ENCODE measurements around the gene SLC39A13. TPM values are rescaled to one million over a fixed set of nuclear protein-coding genes. Genes with fewer than 3 reads are reported as not detected.

Gene SLC39A13
- total RNA-seq, 1 experiment from 2014 or later: 32.5 TPM

GRCh38 chr11:47393163-47394049, 15.0 kb upstream of the SLC39A13 start:
- intact Hi-C loops (cut with micrococcal nuclease): no loop called here
- ChIA-PET CTCF (no interaction called here), POLR2A (ENCODE audit: unreplicated experiment) (no interaction called here)
- H3K27me3 ChIP-seq (ENCODE audit: low read length): no peaks in the 10 kb centered on the region
- H3K9me2 ChIP-seq (replicated peaks; ENCODE audit: low read length): no peaks in the 10 kb centered on the region
- no TSS peak for BruUV-seq (replicated peaks)
- H3K27ac ChIP-seq (ENCODE audit: low read length): no peak overlapping the region
- H3K9ac ChIP-seq (ENCODE audit: low read length): no peak overlapping the region
- no peak for TF ChIP-seq EZH2 (IDR thresholded peaks at IDR 0.05; ENCODE audit: low read length, unreplicated experiment)
- no peak for TF ChIP-seq EZH2phosphoT487 (IDR thresholded peaks at IDR 0.05; ENCODE audit: borderline replicate concordance, low read length)
- no peak for TF ChIP-seq CTCF (conservative IDR thresholded peaks at IDR 0.05; ENCODE audit: low read depth, low read length)
- no peaks in the 10 kb centered on the region for H3K9me3 ChIP-seq (ENCODE audit: low read length)
- DNase-seq (no peak), ATAC-seq (no peak)
- H3K4me1 ChIP-seq (ENCODE audit: insufficient read depth, low read length): no peaks in the 10 kb centered on the region
- H3F3A ChIP-seq (ENCODE audit: low read length, unreplicated experiment): no peaks in the 10 kb centered on the region
- no peak overlapping the region for H2AFZ ChIP-seq (ENCODE audit: low read length)
- no peaks in the 10 kb centered on the region for H3K36me3 ChIP-seq (ENCODE audit: low read depth, low read length)
- H4K20me1 ChIP-seq (ENCODE audit: low read length): no peaks in the 10 kb centered on the region
- no peaks in the 10 kb centered on the region for H3K79me2 ChIP-seq (ENCODE audit: low read length)
- H3K4me3 ChIP-seq (ENCODE audit: low read length): no peak overlapping the region
- H3K4me2 ChIP-seq (ENCODE audit: low read length): no peak overlapping the region

- no peak overlapping the region for H3K9ac ChIP-seq (ENCODE audit: low read length)
- intact Hi-C loops (cut with micrococcal nuclease): no loop called here
- H3K79me2 ChIP-seq (ENCODE audit: low read length): no peaks in the 10 kb centered on the region
- no peaks in the 10 kb centered on the region for H3K36me3 ChIP-seq (ENCODE audit: low read depth, low read length)
- H3K27me3 ChIP-seq (ENCODE audit: low read length): no peaks in the 10 kb centered on the region
- no peak overlapping the region for H3K27ac ChIP-seq (ENCODE audit: low read length)
- no TSS peak for BruUV-seq (replicated peaks)
- ATAC-seq (no peak), DNase-seq (no peak)
- H2AFZ ChIP-seq (ENCODE audit: low read length): no peak overlapping the region
- CTCF ChIA-PET: no interaction called here
- no peaks in the 10 kb centered on the region for H4K20me1 ChIP-seq (ENCODE audit: low read length)
- H3F3A ChIP-seq (ENCODE audit: low read length, unreplicated experiment): no peaks in the 10 kb centered on the region
- H3K4me2 ChIP-seq (ENCODE audit: low read length): no peak overlapping the region
- H3K9me2 ChIP-seq (replicated peaks; ENCODE audit: low read length): no peaks in the 10 kb centered on the region
- no peak overlapping the region for H3K4me3 ChIP-seq (ENCODE audit: low read length)
- H3K4me1 ChIP-seq (ENCODE audit: insufficient read depth, low read length): no peaks in the 10 kb centered on the region
- no peak for TF ChIP-seq EZH2phosphoT487 (IDR thresholded peaks at IDR 0.05; ENCODE audit: borderline replicate concordance, low read length)
- no peak for TF ChIP-seq CTCF (conservative IDR thresholded peaks at IDR 0.05; ENCODE audit: low read depth, low read length)
- POLR2A ChIA-PET (ENCODE audit: unreplicated experiment): no interaction called here
- H3K9me3 ChIP-seq (ENCODE audit: low read length): no peaks in the 10 kb centered on the region
Measured at GRCh38 chr11:47394050-47394321, 14.4 kb upstream of the SLC39A13 start.

GRCh38 chr11:47394322-47395222, 13.8 kb upstream of the SLC39A13 start:
- Histone ChIP-seq H3K9me2 (replicated peaks; ENCODE audit: low read length) (no peaks in the 10 kb centered on the region), H3K9me3 (ENCODE audit: low read length) (no peaks in the 10 kb centered on the region), H3K27me3 (ENCODE audit: low read length) (no peaks in the 10 kb centered on the region), H3K27ac (ENCODE audit: low read length) (no peak overlapping the region), H2AFZ (ENCODE audit: low read length) (no peak overlapping the region), H3K36me3 (ENCODE audit: low read depth, low read length) (no peaks in the 10 kb centered on the region), H3K79me2 (ENCODE audit: low read length) (no peaks in the 10 kb centered on the region), H3K4me1 (ENCODE audit: insufficient read depth, low read length) (no peaks in the 10 kb centered on the region), H3K4me2 (ENCODE audit: low read length) (no peak overlapping the region), H3K9ac (ENCODE audit: low read length) (no peak overlapping the region), H3K4me3 (ENCODE audit: low read length) (no peak overlapping the region), H4K20me1 (ENCODE audit: low read length) (no peaks in the 10 kb centered on the region), H3F3A (ENCODE audit: low read length, unreplicated experiment) (no peaks in the 10 kb centered on the region)
- POLR2A ChIA-PET (ENCODE audit: unreplicated experiment): no interaction called here
- TF ChIP-seq CTCF (conservative IDR thresholded peaks at IDR 0.05; ENCODE audit: low read depth, low read length) (no peak), EZH2phosphoT487 (IDR thresholded peaks at IDR 0.05; ENCODE audit: borderline replicate concordance, low read length) (no peak), EZH2 (IDR thresholded peaks at IDR 0.05; ENCODE audit: low read length, unreplicated experiment) (no peak)
- intact Hi-C loops (cut with micrococcal nuclease): no loop called here
- no peak for DNase-seq
- CTCF ChIA-PET: no interaction called here
- BruUV-seq (replicated peaks): no TSS peak
- ATAC-seq: no peak
